ENCODE results near the gene AGL. TPM values are rescaled to one million over a fixed set of nuclear protein-coding genes. Genes with fewer than 3 reads are reported as not detected.
"Not testable (repeated sequence)": the region's sequence is repeated elsewhere in the genome, so short reads cannot be mapped to it uniquely, and the experiment has no call there.

Gene AGL
- 6.8 and 15.0 TPM in 2 replicates for total RNA-seq (2014; rRNA removed; shearing (Covaris generic))

DNA sequence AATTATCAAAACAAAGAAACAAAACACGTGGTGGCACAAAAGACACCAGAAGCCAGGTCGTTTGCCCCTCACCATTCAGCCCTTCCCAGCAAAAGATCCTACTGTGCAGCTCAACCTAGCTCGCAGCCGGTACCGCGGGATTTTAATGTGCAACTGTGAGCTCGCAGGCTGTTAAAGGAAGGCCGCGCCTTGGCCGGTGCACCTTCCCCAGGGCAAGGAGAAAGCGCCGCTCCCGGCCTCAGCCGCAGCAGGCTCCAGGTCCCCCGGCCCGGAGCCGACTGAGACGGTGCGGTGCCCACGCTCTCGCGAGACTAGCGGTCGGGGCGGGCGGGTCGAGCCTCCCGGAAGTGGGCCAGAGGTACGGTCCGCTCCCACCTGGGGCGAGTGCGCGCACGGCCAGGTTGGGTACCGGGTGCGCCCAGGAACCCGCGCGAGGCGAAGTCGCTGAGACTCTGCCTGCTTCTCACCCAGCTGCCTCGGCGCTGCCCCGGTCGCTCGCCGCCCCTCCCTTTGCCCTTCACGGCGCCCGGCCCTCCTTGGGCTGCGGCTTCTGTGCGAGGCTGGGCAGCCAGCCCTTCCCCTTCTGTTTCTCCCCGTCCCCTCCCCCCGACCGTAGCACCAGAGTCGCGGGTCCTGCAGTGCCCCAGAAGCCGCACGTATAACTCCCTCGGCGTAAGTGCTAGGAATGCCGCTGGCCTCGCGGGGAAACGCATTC, at the start of gene AGL:
TSS of gene AGL (plus strand) at position 618 of the 715 bp plus-strand sequence. CDS start 682 bp downstream, outside the sequence.
- in situ Hi-C loops (cut with HindIII; ENCODE audit: low sequenced_read_pairs) = no loop called here
- DNase-seq (ENCODE audit: low spot score) = peak; percentile 80

GRCh38 chr1:99801584-99801983, 48.6 kb upstream of the AGL start:
- no peak for DNase-seq (ENCODE audit: low spot score)
- in situ Hi-C loops (cut with HindIII; ENCODE audit: low sequenced_read_pairs) = no loop called here

- in situ Hi-C loops (cut with HindIII; ENCODE audit: low sequenced_read_pairs) = no loop called here
- no peak for DNase-seq (ENCODE audit: low spot score)
Measured at GRCh38 chr1:99806882-99807281, 43.3 kb upstream of the AGL start.

DNA sequence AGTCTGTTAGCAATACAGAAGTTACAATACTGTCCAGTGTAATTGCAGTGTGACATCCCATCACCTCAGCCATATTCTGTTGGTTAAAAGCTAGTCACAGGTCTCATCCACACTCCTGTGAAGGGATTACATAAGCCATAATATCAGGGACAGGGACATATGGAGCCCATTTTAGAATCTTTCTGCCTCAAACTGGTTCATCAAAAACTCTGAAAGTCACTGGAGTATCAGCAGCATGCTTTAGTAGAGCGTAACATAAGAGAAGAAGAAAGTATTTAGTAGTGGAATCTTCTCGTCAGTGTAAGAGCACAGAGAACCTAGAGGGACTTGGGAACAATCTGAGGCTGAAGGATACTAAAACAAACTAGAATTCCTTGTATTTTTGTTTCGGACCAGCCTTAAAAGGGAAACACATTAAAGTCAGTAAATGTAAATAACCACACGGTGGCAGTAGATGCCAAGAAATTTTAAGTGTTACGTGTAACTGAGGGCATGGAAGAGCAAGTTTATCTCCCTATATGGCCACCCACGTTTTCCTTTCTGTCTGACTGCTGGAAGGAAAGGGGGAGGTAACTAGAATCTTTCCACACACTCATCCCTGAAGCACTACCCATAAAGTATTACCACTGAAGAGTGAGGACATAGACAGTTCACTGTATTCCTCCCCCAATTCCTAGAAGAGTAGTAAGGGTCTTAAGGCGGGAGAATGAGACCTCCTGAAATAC, 41.6 kb upstream of the AGL start:
- peak; percentile 80 for DNase-seq (ENCODE audit: low spot score)
- in situ Hi-C loops (cut with HindIII; ENCODE audit: low sequenced_read_pairs) = no loop called here

GRCh38 chr1:99811075-99811474, 39.1 kb upstream of the AGL start:
- in situ Hi-C loops (cut with HindIII; ENCODE audit: low sequenced_read_pairs) = no loop called here
- DNase-seq (ENCODE audit: low spot score) = no peak

DNA sequence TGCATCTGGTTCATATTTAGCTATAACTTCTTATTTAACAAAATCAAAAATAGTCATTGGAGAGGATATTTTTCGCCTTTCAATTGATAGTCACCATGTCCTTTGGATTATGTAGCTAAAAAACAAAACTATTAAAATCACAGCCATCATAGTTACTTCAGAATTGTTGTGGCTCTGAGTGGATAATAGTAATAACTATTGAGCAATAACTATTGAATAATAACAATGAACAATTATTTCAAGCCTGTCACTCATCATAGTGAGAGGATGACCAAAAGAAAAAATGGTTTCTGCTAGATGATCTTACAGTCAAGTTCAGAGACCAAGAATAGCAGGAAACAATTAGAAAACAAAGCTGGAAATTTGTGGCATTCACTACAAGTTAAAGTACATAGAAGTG, 38.4 kb upstream of the AGL start:
- in situ Hi-C loops (cut with HindIII; ENCODE audit: low sequenced_read_pairs) = no loop called here

GRCh38 chr1:99814373-99814900, 35.7 kb upstream of the AGL start:
- in situ Hi-C loops (cut with HindIII; ENCODE audit: low sequenced_read_pairs) = no loop called here
- no peak for DNase-seq (ENCODE audit: low spot score)

More for the DNA sequence above, 38.4 kb upstream of the AGL start:
- no peak for DNase-seq (ENCODE audit: low spot score)

DNA sequence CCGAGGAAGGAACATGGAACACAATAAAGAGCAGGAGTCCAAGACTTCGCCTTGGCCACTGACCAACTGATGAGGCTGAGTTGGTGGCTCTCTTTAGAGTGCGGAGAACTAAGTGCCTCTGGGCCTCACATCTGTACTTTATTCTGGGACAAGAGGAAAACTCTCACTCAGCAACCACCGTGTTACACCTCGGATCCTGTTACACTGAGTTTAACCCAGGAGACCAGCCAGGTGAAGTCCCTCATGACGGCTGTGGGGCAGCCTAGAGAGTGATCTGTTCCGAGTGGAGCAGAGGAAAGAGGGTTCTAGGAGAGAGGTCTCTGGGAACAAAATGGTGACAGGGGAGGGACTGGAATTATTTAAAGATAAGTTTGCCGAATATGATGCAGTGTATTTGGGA, 33.5 kb upstream of the AGL start:
- DNase-seq (ENCODE audit: low spot score) = no peak
- in situ Hi-C loops (cut with HindIII; ENCODE audit: low sequenced_read_pairs) = no loop called here

DNA sequence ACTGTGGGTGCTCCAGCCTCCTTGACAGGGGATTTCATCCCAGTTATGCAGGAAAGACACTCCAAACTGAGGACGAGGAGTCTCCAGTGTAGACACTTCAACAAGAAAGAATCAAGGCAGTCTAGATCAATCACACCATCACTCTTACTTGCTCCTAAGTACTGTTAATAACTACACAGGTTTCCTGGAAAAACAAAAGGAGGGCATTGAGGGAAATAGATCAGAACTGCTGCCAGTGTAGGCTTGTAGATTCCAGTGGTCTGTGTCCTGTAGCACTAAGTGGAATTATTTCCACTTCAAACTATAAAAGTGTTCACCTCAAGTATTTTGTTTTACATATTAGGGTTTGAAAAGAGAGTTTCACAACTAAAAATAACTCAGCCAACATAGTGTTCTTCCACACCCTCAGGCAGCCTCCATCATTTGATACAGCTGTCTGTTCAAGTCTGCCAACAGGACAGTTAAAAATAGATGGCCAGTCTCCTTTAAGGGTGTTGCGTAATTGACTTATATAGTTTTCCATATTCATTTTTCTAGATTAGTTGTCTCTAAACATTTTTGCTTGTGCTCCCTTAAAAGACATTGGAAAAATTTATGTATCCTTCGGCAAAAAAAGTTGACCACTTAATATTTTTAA, 32.0 kb upstream of the AGL start:
- DNase-seq (ENCODE audit: low spot score) = no peak
- in situ Hi-C loops (cut with HindIII; ENCODE audit: low sequenced_read_pairs) = no loop called here

DNA sequence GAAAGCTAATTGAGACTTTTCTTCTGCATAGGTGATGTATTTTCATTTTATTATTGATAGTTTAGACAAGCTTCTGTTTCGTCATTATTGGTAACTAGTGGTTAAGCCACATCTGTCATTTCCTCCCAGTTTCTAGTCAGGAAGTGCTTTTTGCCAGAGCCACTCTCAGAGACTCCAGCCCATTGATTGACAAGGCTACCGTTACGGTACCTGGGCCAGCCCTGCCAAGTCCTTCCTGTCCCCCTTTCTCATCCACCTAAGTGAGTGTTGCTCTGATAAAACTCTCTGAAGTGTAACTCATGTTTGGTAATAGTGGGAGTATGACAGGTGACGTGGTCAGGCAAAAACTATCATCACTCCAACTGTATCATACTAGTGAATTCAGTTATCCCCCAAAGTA, 29.6 kb upstream of the AGL start:
- in situ Hi-C loops (cut with HindIII; ENCODE audit: low sequenced_read_pairs) = no loop called here

DNA sequence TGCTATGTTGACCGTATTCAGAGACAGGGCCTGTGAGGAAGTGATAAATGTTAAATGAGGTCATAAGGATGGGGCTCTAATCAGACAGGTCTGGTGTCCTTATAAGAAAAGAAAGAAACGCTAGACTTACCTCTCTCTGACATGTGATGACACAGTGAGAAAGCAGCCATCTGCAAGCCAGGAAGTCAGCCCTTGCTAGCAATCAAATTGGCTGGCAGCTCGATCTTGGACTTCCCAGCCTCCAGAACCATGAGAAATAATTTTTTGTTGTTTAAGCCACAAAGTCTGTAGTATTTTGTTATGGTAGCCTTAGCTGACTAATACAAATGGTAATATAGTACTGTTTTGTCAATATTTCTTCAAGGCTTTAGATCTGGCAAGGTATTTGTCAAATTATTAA, 25.1 kb upstream of the AGL start:
- in situ Hi-C loops (cut with HindIII; ENCODE audit: low sequenced_read_pairs) = no loop called here
- no peak for DNase-seq (ENCODE audit: low spot score)

More for the DNA sequence above, 29.6 kb upstream of the AGL start:
- DNase-seq (ENCODE audit: low spot score) = no peak

- no peak for DNase-seq (ENCODE audit: low spot score)
- in situ Hi-C loops (cut with HindIII; ENCODE audit: low sequenced_read_pairs) = no loop called here
Measured at GRCh38 chr1:99825702-99826101, 24.5 kb upstream of the AGL start.

DNA sequence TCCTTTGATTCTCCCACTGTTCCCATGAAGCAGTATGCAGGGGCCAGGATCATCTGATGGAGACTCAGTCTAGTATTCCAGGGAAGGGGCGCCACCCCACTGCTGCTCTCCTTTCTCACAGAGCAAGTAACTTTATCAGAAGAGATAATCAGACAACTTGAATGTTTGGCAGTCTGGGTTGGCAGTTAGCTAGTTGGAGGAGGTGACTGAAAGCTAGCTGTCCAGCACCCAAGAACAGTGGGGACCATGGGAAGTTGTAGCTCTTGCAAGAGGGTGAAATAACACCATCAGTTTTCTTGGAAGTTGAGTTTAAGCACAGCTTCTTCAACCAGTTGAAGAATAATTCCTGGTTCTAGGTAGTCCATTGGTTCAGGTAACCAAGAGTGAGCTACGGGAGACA, 22.2 kb upstream of the AGL start:
- no peak for DNase-seq (ENCODE audit: low spot score)
- in situ Hi-C loops (cut with HindIII; ENCODE audit: low sequenced_read_pairs) = no loop called here

DNA sequence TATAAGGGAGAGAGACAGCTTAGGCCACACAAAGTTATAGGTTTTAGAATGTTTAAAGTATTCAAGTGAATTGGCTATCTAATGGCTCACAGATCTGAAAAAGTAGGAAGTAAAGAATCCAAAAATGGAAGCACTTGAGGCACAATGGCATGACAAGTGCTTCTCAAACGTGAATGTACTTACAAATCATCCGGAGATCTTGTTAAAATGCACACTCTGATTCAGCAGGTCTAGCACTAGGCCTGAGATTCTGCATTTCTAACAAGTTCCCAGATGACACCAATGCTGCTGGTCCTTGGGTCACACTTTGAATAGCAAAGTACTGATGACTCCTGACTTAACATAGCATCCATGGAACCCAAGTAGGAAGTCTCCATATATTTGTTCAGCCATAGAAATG, 20.9 kb upstream of the AGL start:
- no peak for DNase-seq (ENCODE audit: low spot score)
- in situ Hi-C loops (cut with HindIII; ENCODE audit: low sequenced_read_pairs) = no loop called here

GRCh38 chr1:99833911-99834310, 16.2 kb upstream of the AGL start:
- in situ Hi-C loops (cut with HindIII; ENCODE audit: low sequenced_read_pairs); DNase-seq (ENCODE audit: low spot score): not testable (repeated sequence)

GRCh38 chr1:99836171-99837103, 13.7 kb upstream of the AGL start:
- DNase-seq (ENCODE audit: low spot score); in situ Hi-C loops (cut with HindIII; ENCODE audit: low sequenced_read_pairs): not testable (repeated sequence)

GRCh38 chr1:99840353-99840752, 9.8 kb upstream of the AGL start:
- DNase-seq (ENCODE audit: low spot score); in situ Hi-C loops (cut with HindIII; ENCODE audit: low sequenced_read_pairs): not testable (repeated sequence)

GRCh38 chr1:99843760-99844159, 6.4 kb upstream of the AGL start:
- DNase-seq (ENCODE audit: low spot score) = peak; percentile 6
- in situ Hi-C loops (cut with HindIII; ENCODE audit: low sequenced_read_pairs) = no loop called here

DNA sequence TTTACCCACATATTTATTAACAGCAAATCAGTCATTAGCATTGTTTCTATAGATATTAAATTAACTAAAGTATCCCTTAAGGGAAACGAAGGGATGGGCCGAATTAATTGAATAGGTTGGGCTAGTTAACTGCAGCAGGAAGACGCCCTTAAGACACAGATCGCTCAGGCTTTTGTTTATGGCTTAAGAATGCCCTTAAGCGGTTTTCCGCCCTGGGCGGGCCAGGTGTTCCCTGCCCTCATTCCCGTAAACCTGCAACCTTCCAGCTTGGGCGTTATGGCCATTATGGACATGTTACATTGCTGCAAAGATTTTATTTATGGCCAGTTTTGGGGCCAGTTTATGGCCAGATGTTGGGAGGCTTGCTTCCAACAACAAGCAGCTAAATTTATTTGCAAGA, 5.0 kb upstream of the AGL start:
- in situ Hi-C loops (cut with HindIII; ENCODE audit: low sequenced_read_pairs); DNase-seq (ENCODE audit: low spot score): not testable (repeated sequence)
